Measurements from ENCODE around the gene AREG. TPM values are rescaled to one million over a fixed set of nuclear protein-coding genes. Genes with fewer than 3 reads are reported as not detected.

AREG gene
- total RNA-seq, 1 donor from 2014 or later = 14.6 TPM

DNA sequence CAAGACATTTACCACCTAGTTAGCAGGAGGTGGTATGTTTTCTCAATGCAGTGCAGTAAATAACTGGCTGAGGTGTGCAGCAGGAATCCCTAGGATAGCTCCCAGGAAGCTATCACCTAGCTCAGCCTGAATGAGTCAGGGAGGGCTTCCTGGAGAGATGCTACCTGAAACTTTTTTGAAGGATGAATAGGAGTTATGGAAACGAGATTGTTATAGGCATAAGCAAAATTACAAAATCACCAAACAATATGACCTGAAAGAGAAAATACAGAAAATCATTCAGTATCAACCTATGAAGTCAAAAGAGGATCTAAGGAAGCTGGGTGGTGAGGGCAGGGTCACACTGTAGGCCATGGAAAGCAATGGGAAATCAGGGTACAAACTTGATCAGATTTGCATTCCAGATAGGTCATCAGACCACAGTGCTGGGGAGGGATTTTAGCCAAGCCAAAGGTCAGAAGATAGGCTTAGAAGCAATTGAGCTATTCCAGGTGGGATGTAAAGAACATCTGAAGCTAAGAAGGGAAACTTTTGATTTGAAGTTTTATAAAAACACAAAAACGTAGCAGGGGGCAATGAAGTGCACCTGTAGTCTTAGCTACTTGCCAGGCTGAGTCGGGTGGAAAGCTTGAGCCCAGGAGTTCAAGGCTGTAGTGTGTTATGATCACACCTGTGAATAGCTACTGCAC, 11.3 kb downstream of the AREG start:
- H3K27ac ChIP-seq = no peak overlapping the region
- no peak for TF ChIP-seq CTCF (IDR thresholded peaks at IDR 0.05)
- no peak for ATAC-seq
- H3K4me3 ChIP-seq = no peak overlapping the region
- H3K4me1 ChIP-seq = no peaks in the 10 kb centered on the region
- DNase-seq = no peak
- intact Hi-C loops (cut with DNase I) = no loop called here
- no peaks in the 10 kb centered on the region for H3K36me3 ChIP-seq
- H3K9me3 ChIP-seq = no peaks in the 10 kb centered on the region
- no peaks in the 10 kb centered on the region for H3K27me3 ChIP-seq

DNA sequence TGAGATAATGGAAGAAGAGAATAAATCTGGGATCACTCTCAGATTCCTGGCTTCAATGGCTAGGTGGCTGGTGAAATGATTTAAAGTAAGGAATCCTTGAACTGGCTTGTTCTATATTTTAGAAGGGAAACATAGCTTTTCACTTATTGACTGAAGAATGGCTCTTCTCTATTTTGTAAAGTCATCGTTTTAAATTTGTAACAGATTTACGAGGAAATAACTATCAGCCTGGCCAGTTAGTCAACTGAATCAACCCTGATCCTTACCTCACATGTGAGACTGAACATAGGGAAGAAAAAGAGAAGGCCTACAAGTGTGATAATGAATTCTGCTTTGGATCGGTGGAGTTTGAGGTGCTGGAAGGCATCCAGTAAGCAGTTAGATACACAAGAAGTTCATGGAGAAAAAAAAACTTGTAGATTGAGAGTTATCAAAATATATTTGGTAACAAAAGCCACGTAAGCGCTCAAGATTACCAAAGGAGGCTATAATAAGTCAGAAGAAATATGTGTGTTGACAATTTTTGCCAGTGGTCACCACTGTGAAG, 12.0 kb downstream of the AREG start:
- Histone ChIP-seq H3K27ac (no peak overlapping the region), H3K27me3 (no peaks in the 10 kb centered on the region), H3K9me3 (no peaks in the 10 kb centered on the region), H3K4me3 (no peak overlapping the region), H3K36me3 (no peaks in the 10 kb centered on the region), H3K4me1 (no peaks in the 10 kb centered on the region)
- intact Hi-C loops (cut with DNase I) = no loop called here
- ATAC-seq (no peak), DNase-seq (no peak)
- TF ChIP-seq CTCF (IDR thresholded peaks at IDR 0.05) = no peak

GRCh38 chr4:74460833-74461232, 15.9 kb downstream of the AREG start:
- no peak for ATAC-seq
- intact Hi-C loops (cut with DNase I) = no loop called here
- Histone ChIP-seq H3K9me3 (no peaks in the 10 kb centered on the region), H3K4me1 (no peaks in the 10 kb centered on the region), H3K4me3 (no peak overlapping the region), H3K27ac (no peak overlapping the region), H3K27me3 (no peaks in the 10 kb centered on the region), H3K36me3 (no peaks in the 10 kb centered on the region)
- no peak for DNase-seq
- no peak for TF ChIP-seq CTCF (IDR thresholded peaks at IDR 0.05)

- H3K27me3 ChIP-seq = no peaks in the 10 kb centered on the region
- no peak for TF ChIP-seq CTCF (IDR thresholded peaks at IDR 0.05)
- DNase-seq = no peak
- no peak overlapping the region for H3K4me3 ChIP-seq
- intact Hi-C loops (cut with DNase I) = no loop called here
- H3K4me1 ChIP-seq = no peaks in the 10 kb centered on the region
- H3K27ac ChIP-seq = no peak overlapping the region
- H3K9me3 ChIP-seq = no peaks in the 10 kb centered on the region
- H3K36me3 ChIP-seq = no peaks in the 10 kb centered on the region
- ATAC-seq = no peak
Measured at GRCh38 chr4:74463123-74463522, 18.2 kb downstream of the AREG start.

DNA sequence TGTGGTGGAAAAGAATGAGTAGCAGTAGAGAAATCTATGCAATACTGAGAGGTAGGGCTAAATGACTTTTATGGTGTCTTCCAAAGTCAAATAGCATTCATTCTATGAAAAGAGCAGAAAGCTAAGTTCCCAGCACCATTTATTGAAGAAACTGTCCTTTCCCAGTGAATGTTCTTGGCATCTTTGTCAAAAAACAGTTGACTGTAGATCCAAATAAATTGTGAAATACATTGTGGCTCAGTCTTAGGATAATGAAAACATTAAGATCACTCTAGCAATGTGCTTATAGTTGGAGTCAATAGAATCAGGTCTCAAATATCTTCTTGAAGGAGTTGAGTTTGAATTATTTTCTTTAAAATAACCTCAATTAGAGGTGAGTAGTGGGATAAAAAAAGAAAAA, 19.4 kb downstream of the AREG start:
- H3K4me3 ChIP-seq = no peak overlapping the region
- DNase-seq = no peak
- no peaks in the 10 kb centered on the region for H3K9me3 ChIP-seq
- intact Hi-C loops (cut with DNase I) = no loop called here
- no peak for TF ChIP-seq CTCF (IDR thresholded peaks at IDR 0.05)
- H3K4me1 ChIP-seq = no peaks in the 10 kb centered on the region
- H3K36me3 ChIP-seq = no peaks in the 10 kb centered on the region
- no peaks in the 10 kb centered on the region for H3K27me3 ChIP-seq
- H3K27ac ChIP-seq = no peak overlapping the region
- ATAC-seq = no peak
